Sciatic nerve (tissue), 2 donors: ENCODE results near the gene KLHL36. TPM values are rescaled to one million over a fixed set of nuclear protein-coding genes. Genes with fewer than 3 reads are reported as not detected.

Experiments used
- ATAC-seq: fragments of 200-7000 bp; cut with Tn5 transposase; one replicate; pipeline ENCODE4 v1.9.1; 2020; ENCODE audit warnings: mild to moderate bottlenecking, moderate library complexity
- DNase-seq: peaks from one replicate; pipeline ENCODE4 v3.0.0-alpha.2; 2020; ENCODE audit warnings: low spot score
- intact Hi-C: fragments of 100-400 bp; cut with DNase I; formaldehyde crosslinking; loops from one replicate; pipeline ENCODE4 v1.14.2; 2022
- total RNA-seq: library from RNA; stranded (reverse); fragmentation: NEBNext Ultra II Directional; extraction: Animal tissue kit (Norgen Biotek cat#: 25700); gene quantifications from one replicate; pipeline ENCODE4 v1.2.1, GENCODE V29; 2021
- donor health status: DM: no; HTN: no; CAD: no.
- donor health status: DM: no; HTN: no; CAD: no.

KLHL36 gene
- total RNA-seq, 1 donor from 2014 or later: 60.2 TPM

- DNase-seq (no peak), ATAC-seq (no peak)
- intact Hi-C loops: no loop called here
These were observed 13.2 kb downstream of the KLHL36 start for GRCh38 chr16:84661418-84662060.

DNA sequence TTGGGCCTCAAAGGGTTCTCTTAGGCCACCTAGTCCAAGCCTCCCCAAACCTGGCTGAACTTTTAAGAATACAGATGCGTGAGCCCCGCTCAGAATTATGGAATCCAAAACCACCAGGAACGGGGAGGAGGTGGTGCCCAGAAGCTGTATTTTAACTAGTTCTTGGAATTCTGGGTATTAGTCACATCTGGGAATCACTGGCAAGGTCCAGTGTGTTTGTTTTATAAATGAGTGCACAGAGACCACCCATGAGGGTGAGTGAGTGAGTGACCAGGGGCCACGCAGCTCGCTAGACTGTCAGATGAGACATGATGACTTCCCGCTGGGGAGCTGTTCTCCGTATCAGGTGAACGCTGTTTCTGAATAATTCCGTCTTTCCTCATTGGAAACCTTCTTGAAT lies 14.2 kb downstream of the KLHL36 start:
- no peak for DNase-seq
- ATAC-seq: no peak
- intact Hi-C loops: no loop called here

DNA sequence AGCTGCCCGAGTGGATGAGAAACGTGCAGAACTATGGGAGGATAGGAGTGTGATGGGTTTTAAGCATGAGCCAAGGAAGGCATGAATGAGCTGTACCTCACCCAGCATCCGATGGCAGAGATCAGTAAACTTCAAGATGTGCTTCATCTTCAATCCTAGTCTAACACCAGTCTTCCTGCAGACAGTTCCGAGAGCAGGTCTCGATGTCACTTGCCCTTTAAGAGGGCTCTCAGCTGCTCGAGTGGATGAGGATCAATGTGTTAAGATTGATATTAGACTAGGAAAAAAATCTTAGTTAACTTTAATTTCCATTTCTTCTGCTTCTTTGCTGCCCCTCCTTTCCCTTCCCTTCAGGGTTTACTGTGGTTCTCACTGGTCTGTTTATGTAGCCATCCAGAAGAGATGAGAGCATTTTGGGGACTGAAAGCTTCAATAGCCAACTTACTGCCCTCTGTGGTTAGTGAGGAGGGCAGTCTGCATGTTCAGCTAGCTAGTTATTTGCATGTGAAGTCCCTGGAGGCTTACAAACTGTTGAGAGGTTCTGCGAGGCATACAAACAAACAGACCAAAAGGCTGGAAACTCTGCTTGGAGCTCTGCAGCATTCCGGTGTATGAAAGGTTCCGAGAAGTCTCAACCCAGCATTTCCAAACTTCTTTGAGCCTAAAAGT lies 15.3 kb downstream of the KLHL36 start:
- intact Hi-C loops: no loop called here
- DNase-seq (no peak), ATAC-seq (peak; percentile 39)

DNA sequence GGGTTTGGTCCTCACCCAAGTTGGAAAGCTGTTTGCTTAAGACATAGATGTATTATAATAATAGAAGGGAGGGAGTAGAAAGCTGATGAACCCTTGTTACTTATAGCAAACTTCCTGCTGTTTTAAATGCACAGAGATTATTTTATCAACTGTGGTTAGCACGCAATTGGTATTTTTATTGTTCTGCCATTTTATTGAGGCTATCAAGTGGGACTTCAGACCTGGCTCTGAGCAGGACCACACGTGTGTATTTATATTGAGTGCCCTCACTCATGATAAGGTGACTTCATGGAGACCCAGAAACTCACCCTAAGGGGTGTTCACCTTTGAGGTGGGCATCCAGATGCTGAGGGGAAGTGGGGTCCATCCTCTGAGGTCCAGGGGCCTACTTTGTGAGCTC lies 17.0 kb downstream of the KLHL36 start:
- no peak for DNase-seq
- no peak for ATAC-seq
- intact Hi-C loops: no loop called here

DNA sequence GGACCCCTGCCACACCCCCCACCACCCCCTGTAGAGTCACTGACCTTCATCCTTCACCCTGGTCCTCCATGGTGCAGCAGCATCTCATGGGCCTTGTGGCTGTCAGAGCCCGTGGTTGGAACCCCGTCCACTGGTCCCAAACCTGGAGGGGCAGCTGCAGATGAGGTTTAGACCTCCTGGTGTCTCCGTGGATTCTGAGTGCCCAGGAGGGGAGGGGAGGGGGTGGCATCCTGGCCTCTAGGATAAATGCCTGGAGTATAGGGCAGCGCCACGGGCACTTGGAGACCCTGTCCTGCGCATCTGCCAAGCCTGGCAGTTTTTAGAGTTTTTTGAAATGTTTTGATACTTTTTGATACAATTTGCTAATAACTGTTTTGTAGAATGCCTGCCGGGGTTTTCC lies 17.5 kb downstream of the KLHL36 start:
- intact Hi-C loops: no loop called here
- no peak for ATAC-seq
- DNase-seq: no peak

DNA sequence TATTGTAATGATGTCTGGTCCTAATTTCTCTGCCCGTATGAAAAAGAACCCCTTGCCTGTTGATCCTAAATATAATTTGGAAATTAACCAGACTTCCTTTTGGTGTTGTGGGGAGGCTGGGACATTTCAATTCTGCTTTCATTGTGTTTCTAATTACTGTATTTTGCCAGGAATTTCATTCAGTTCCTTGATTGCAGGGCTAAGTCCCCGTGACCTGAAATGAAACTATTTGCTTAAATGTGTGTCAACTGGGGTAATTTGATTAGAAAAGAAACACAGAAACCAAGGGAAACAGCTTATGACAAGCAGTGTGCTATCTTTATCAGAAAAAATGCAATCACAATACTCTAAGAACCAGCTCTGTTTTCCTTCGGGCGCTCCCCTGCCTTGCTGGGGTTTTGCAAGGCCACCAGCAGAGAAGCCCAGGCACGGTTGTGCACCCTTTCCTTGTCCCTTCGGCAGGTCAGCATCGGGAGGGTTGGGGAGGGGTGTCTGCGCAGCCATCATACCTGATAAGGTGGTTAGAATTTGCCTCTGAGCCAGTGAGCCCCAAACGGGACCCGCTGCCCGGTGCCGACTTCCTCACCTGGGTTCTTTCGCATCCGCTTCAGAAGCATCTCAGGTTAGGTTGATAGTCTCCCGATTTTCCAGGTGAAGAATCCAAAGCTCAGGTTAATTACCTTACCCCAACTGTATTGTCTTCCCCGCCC lies 19.4 kb downstream of the KLHL36 start:
- ATAC-seq: no peak
- intact Hi-C loops: no loop called here
- no peak for DNase-seq

- intact Hi-C loops: no loop called here
- ATAC-seq (no peak), DNase-seq (no peak)
These were observed 21.8 kb downstream of the KLHL36 start for GRCh38 chr16:84670063-84670462.

GRCh38 chr16:84672276-84673202 lies 24.2 kb downstream of the KLHL36 start:
- ATAC-seq (peak; percentile 87), DNase-seq (peak; percentile 90)
- intact Hi-C loops: no loop called here

DNA sequence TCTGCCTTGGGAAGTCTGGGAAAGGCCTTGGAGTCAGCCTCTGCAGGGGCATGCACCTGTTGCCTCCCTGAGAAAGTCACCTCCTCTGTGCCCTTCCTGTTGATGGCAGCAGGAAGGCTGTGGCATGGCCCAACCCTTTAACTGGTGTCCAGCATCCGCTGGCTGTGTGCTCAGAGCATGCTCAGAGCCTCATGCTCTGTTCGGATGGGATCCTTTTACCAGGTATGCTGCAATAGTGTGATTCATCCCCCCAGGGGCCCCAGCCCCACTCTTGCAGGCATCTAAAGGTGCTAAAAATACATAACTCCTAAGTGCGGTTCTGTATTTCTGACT lies 24.9 kb downstream of the KLHL36 start:
- DNase-seq (no peak), ATAC-seq (no peak)
- intact Hi-C loops: no loop called here

GRCh38 chr16:84673561-84673960 lies 25.2 kb downstream of the KLHL36 start:
- no peak for DNase-seq
- ATAC-seq: no peak
- intact Hi-C loops: no loop called here

DNA sequence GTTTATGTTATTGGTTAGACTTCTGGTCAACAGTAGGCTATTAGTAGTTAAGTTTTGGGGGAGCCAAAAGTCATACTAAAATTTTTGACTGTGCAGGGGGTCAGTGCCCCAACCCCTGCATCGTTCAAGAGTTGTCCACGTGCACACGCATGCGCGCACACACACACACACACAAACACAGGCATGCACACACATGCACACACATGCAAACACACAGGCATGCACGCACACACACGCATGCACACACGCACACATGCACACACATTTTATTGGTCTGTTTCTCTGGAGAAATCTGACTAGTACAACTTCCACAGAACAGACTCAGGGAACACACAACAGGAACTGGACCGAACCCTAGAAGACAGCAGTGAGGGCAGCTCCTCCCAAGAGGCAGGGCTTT lies 27.1 kb downstream of the KLHL36 start:
- intact Hi-C loops: loop anchor here (5.0 kb wide), 1 partner anchor 52 kb away; no protein-coding TSS in a partner anchor
- DNase-seq (no peak), ATAC-seq (no peak)

DNA sequence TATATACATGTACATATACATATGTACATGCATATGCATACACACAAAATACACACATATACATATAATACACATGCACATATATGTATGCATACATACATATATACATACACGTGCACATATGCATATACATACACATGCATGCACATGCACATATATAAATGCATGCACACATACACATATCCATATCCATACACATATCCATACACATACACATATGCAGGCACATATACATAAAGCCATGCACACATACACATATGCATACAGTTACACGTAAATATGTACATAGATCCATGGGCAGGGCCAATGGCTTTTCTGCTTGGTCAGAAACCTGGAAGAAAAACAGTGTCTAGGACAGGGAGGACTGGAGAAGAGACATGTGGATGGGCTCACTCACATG lies 27.6 kb downstream of the KLHL36 start:
- no peak for ATAC-seq
- no peak for DNase-seq
- intact Hi-C loops: loop anchor here (5.0 kb wide), 1 partner anchor 51 kb away; no protein-coding TSS in a partner anchor

DNA sequence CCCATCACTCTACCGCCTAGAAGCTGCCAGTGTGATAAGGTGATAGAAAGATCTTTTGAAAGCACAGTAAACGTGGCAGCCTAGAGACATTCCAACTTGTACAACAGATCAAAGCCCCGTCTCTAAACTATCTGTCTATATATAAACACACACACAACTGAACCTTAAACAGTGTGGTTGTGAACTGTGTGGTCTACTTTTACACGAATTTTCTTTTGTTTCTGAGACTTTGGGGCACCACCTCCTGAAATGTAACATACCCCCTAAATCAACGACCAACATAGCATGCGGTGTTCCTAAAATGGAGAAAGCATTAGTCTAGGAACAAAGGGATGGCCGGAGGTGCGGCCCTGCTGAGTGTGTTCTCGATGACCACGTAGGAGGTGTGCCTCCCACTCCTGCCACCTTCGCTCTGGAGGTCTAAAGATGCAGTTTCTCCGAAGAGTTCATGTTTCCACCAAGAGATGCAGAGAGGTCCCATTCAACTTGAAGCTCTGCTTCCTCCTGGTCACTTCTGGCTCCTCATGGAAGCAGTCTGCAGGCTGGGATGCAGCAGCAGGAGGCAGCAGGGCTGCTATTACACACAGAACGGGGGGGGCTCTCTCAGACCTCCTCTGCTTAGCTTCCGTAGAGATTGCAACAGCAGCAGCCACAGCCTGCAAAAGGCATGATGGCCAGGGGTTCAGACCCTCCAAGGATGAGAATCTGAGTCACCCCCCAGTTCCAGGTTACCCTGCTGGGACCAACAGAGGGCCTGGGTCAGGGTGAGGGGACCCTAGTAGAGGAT lies 28.9 kb downstream of the KLHL36 start:
- DNase-seq: no peak
- no peak for ATAC-seq
- intact Hi-C loops: loop anchor here (5.0 kb wide), 1 partner anchor 50 kb away; no protein-coding TSS in a partner anchor

DNA sequence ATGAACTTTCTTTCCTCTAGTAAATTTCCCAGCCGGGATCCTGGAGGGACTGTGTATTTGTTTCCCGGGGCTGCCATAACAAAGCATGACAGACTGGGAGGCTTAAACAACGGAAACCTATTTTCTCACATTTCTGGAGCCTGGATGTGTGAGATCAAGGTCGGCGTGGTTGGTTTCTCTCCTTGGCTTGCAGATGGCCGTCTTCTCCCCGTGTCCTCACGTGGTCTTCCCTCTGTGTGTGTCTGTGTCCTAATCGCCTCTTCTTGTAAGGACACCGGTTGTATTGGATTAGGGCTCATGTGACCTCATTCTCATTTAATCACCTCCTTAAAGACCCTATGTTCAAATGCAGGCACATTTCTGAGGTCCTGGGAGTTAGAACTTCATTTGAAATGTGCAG lies 29.5 kb downstream of the KLHL36 start:
- no peak for ATAC-seq
- intact Hi-C loops: loop anchor here (5.0 kb wide), 1 partner anchor 49 kb away; no protein-coding TSS in a partner anchor
- DNase-seq: no peak

GRCh38 chr16:84678541-84678940 lies 30.2 kb downstream of the KLHL36 start:
- intact Hi-C loops: loop anchor here (5.0 kb wide), 1 partner anchor 49 kb away; no protein-coding TSS in a partner anchor
- DNase-seq (no peak), ATAC-seq (no peak)

DNA sequence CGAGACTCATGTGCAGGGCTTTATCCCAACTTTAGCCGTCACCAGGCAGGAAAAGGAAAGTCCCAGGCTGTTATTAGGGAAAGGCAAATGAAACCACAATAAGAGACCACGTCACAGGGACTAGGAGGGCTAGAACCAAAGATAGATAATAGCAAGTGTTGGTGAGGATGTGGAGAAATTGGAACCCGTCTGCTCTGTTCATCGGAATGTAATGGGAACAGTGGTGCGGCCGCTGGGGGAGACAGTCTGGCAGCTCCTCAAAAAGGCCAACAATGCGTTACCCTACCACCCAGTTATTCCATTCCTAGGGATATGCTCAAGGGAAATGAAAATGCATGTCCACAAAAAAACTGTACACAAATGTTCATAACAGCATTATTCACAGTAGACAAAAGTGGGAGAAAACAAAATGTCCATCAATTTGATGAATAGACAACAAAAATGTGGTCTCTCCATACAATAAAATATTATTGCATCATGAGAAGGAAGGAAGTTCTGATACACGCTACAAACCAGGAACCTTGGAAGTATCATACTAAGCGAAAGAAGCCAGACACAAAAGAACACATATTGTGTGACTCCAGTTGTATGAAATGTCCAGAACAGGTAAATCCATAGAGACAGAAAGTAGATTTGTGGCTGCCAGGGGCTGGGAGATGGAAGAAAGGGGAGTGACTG lies 32.0 kb downstream of the KLHL36 start:
- intact Hi-C loops: no loop called here
- ATAC-seq (no peak), DNase-seq (no peak)

GRCh38 chr16:84680843-84681629 lies 32.7 kb downstream of the KLHL36 start:
- intact Hi-C loops: no loop called here
- ATAC-seq: no peak
- DNase-seq: no peak
